ENCODE data around the gene MIDN. TPM values are rescaled to one million over a fixed set of nuclear protein-coding genes. Genes with fewer than 3 reads are reported as not detected.

Gene MIDN
- total and polyA plus RNA-seq, 2 of the 4 experiments (the other 2 are of a cell fraction) = 2.5 to 26.0 TPM

DNA sequence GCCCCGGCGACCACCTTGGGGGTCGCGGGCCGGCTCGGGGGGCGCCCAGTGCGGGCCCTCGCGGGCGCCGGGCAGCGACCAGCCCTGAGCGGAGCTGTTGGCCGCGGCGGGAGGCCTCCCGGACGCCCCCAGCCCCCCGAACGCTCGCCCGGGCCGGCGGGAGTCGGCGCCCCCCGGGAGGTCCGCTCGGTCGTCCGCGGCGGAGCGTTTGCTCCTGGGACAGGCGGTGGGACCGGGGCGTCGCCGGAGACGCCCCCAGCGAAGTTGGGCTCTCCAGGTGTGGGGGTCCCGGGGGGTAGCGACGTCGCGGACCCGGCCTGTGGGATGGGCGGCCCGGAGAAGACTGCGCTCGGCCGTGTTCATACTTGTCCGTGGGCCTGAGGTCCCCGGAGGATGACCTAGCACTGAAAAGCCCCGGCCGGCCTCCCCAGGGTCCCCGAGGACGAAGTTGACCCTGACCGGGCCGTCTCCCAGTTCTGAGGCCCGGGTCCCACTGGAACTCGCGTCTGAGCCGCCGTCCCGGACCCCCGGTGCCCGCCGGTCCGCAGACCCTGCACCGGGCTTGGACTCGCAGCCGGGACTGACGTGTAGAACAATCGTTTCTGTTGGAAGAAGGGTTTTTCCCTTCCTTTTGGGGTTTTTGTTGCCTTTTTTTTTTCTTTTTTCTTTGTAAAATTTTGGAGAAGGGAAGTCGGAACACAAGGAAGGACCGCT, 42.1 kb upstream of the MIDN start (continued):
- TF ChIP-seq MAFK (IDR thresholded peaks at IDR 0.05; ENCODE audit: low read depth, low read length) = no peak

DNA sequence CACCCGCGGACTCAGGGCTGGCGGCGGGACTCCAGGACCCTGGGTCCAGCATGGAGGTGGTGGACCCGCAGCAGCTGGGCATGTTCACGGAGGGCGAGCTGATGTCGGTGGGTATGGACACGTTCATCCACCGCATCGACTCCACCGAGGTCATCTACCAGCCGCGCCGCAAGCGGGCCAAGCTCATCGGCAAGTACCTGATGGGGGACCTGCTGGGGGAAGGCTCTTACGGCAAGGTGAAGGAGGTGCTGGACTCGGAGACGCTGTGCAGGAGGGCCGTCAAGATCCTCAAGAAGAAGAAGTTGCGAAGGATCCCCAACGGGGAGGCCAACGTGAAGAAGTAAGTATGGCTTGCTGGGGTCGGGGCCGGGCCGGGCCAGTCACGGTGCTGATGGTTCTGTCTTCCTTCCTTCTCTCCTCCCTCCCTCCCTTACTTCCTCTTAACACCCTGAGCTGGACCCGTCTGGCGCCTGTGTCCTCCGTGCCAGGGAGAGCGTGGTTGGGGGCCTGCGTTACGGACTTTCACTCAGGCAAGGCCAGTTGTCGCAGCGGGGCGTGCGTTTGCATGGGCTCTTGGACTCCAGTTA, 41.4 kb upstream of the MIDN start:
- ChIA-PET CTCF (no interaction called here), POLR2A (ENCODE audit: unreplicated experiment) (interaction anchor here (0.6 kb wide), 1 partner anchor 63 kb away, joined by 7 read pairs; no protein-coding TSS in a partner anchor)
- Histone ChIP-seq H3K4ac (ENCODE audit: low read depth, low read length) (peak overlapping the region; percentile 66), H4K91ac (ENCODE audit: insufficient read depth, low read depth, low read length) (peak overlapping the region; percentile 44; the same call in 1 of the 2 replicates), H3K9ac (ENCODE audit: low read depth, low read length) (peak overlapping the region; percentile 86), H3K56ac (ENCODE audit: extremely low read depth, insufficient read depth, low read length) (peak overlapping the region; percentile 8), H3K4me3 (ENCODE audit: insufficient read depth, low read depth, low read length) (peak overlapping the region; percentile 71), H4K8ac (ENCODE audit: low read depth in 2 of 2, low read length in 2 of 2) (no peak overlapping the region; a peak in 1 of 4 replicates), H2BK120ac (ENCODE audit: low read depth, low read length) (no peak overlapping the region), H3K23ac (ENCODE audit: low read depth, low read length) (peak overlapping the region; percentile 79), H3K18ac (ENCODE audit: low read depth, low read length) (no peak overlapping the region), H4K5ac (ENCODE audit: low read depth, low read length) (no peak overlapping the region), H3K9me3 (ENCODE audit: control insufficient read depth, insufficient read depth, low read length) (no peaks in the 10 kb centered on the region), H3K36me3 (ENCODE audit: control insufficient read depth, insufficient read depth, low read length) (peaks cover 3% of the 10 kb centered on the region; the same call in 1 of the 2 replicates), H3K9me1 (ENCODE audit: insufficient read depth, low read length) (peaks cover 22% of the 10 kb centered on the region), H2BK5ac (ENCODE audit: low read depth, low read length, poor library complexity, severe bottlenecking) (peak overlapping the region; percentile 59), H3K14ac (replicated peaks; ENCODE audit: low read depth, low read length) (peak overlapping the region; percentile 68), H2AFZ (replicated peaks; ENCODE audit: low read length, poor library complexity) (peak overlapping the region; percentile 24), H2BK15ac (ENCODE audit: low read depth, low read length) (no peak overlapping the region), H3K4me2 (ENCODE audit: low read depth, low read length) (peak overlapping the region; percentile 92), H3K79me1 (ENCODE audit: low read depth in 1 of 2, low read length in 2 of 2) (peaks cover 12 to 59% of the 10 kb centered on the region in 2 experiments; a peak in 3 of 4 replicates), H2BK20ac (ENCODE audit: low read depth, low read length) (no peak overlapping the region), H3K27ac (ENCODE audit: insufficient read depth, low read length) (peak overlapping the region; percentile 53), H4K20me1 (ENCODE audit: insufficient read depth, low read length) (peaks cover 49% of the 10 kb centered on the region), H2AK5ac (ENCODE audit: low read depth, low read length) (peak overlapping the region; percentile 38), H2AK9ac (replicated peaks; ENCODE audit: low read depth, low read length, poor library complexity) (peak overlapping the region; percentile 19), H3K27me3 (ENCODE audit: control insufficient read depth, insufficient read depth, low read length) (no peaks in the 10 kb centered on the region), H3K4me1 (ENCODE audit: control insufficient read depth, insufficient read depth, low read length) (peaks cover 18% of the 10 kb centered on the region)
- DNase-seq (no peak), ATAC-seq (ENCODE audit: low read depth) (no peak)
- dilution Hi-C loops (cut with HindIII; ENCODE audit: low sequenced_read_pairs, unreplicated experiment) (no loop called here), intact Hi-C loops (cut with micrococcal nuclease) (no loop called here), in situ Hi-C loops (cut with MboI; ENCODE audit: low sequenced_read_pairs) (no loop called here)
- no TSS peak for BruUV-seq (replicated peaks)
- 0% methylated on average over 6 of the region's 38 CpGs; no CpG with 5 or more reads in 1 of the 2 experiments for WGBS, 2 experiments (ENCODE audit: extremely low coverage in 2 of 2, insufficient read length in 1 of 2)
- TF ChIP-seq, protein P1, sequence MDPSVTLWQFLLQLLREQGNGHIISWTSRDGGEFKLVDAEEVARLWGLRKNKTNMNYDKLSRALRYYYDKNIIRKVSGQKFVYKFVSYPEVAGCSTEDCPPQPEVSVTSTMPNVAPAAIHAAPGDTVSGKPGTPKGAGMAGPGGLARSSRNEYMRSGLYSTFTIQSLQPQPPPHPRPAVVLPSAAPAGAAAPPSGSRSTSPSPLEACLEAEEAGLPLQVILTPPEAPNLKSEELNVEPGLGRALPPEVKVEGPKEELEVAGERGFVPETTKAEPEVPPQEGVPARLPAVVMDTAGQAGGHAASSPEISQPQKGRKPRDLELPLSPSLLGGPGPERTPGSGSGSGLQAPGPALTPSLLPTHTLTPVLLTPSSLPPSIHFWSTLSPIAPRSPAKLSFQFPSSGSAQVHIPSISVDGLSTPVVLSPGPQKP (IDR thresholded peaks at IDR 0.05; ENCODE audit: borderline replicate concordance, low read depth, low read length) = no peak
- no peak; the same call in 1 of the 2 replicates for TF ChIP-seq CHD1 (IDR thresholded peaks at IDR 0.05; ENCODE audit: low read depth, low read length)
- TF ChIP-seq RCOR1 (IDR thresholded peaks at IDR 0.05; ENCODE audit: insufficient replicate concordance, low read length) = no peak
- TF ChIP-seq POLR2A (IDR thresholded peaks at IDR 0.05; ENCODE audit: low read depth, low read length) = no peak
- TF ChIP-seq MXI1 (IDR thresholded peaks at IDR 0.05; ENCODE audit: borderline replicate concordance, low read depth, low read length) = no peak
- TF ChIP-seq BHLHE40 (IDR thresholded peaks at IDR 0.05; ENCODE audit: low read depth, low read length) = no peak
- TF ChIP-seq RFX5 (IDR thresholded peaks at IDR 0.05; ENCODE audit: low read depth, low read length) = no peak
- TF ChIP-seq, protein P2, sequence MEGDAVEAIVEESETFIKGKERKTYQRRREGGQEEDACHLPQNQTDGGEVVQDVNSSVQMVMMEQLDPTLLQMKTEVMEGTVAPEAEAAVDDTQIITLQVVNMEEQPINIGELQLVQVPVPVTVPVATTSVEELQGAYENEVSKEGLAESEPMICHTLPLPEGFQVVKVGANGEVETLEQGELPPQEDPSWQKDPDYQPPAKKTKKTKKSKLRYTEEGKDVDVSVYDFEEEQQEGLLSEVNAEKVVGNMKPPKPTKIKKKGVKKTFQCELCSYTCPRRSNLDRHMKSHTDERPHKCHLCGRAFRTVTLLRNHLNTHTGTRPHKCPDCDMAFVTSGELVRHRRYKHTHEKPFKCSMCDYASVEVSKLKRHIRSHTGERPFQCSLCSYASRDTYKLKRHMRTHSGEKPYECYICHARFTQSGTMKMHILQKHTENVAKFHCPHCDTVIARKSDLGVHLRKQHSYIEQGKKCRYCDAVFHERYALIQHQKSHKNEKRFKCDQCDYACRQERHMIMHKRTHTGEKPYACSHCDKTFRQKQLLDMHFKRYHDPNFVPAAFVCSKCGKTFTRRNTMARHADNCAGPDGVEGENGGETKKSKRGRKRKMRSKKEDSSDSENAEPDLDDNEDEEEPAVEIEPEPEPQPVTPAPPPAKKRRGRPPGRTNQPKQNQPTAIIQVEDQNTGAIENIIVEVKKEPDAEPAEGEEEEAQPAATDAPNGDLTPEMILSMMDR (conservative IDR thresholded peaks at IDR 0.05; ENCODE audit: low read depth, low read length) = no peak
- TF ChIP-seq CEBPB (IDR thresholded peaks at IDR 0.05; ENCODE audit: low read depth, low read length) = no peak
- no peak for TF ChIP-seq SMC3 (IDR thresholded peaks at IDR 0.05; ENCODE audit: low read depth, low read length)
- no peak for TF ChIP-seq NFE2L2 (IDR thresholded peaks at IDR 0.05; ENCODE audit: low read depth, low read length)
- no peak for TF ChIP-seq MAZ (IDR thresholded peaks at IDR 0.05; ENCODE audit: borderline replicate concordance, low read depth, low read length)
